ENCODE results near the gene SKAP1. TPM values are rescaled to one million over a fixed set of nuclear protein-coding genes. Genes with fewer than 3 reads are reported as not detected.
"Not testable (repeated sequence)": the region's sequence is repeated elsewhere in the genome, so short reads cannot be mapped to it uniquely, and the experiment has no call there.

SKAP1 gene
- polyA plus RNA-seq, 10 donors, result 0.34 to 5.4 (median 0.46) TPM; not detected in 2

GRCh38 chr17:48449335-48449734, 19.3 kb upstream of the SKAP1 start:
- DNase-seq, result not testable (repeated sequence)

- no peak for DNase-seq
Measured at GRCh38 chr17:48445248-48445620, 15.2 kb upstream of the SKAP1 start.

GRCh38 chr17:48444516-48445247, 14.7 kb upstream of the SKAP1 start:
- DNase-seq, result no peak

- DNase-seq, result no peak
Measured at GRCh38 chr17:48443712-48444111, 13.7 kb upstream of the SKAP1 start.

GRCh38 chr17:48442819-48443218, 12.8 kb upstream of the SKAP1 start:
- no peak for DNase-seq

GRCh38 chr17:48441862-48442261, 11.8 kb upstream of the SKAP1 start:
- DNase-seq, result no peak

GRCh38 chr17:48441231-48441711, 11.3 kb upstream of the SKAP1 start:
- no peak for DNase-seq

GRCh38 chr17:48440669-48441068, 10.7 kb upstream of the SKAP1 start:
- no peak for DNase-seq

- DNase-seq, result no peak
Measured at GRCh38 chr17:48439875-48440505, 10.0 kb upstream of the SKAP1 start.

- no peak for DNase-seq
Measured at GRCh38 chr17:48439110-48439850, 9.3 kb upstream of the SKAP1 start.

- DNase-seq, result no peak
Measured at GRCh38 chr17:48438516-48439061, 8.6 kb upstream of the SKAP1 start.

GRCh38 chr17:48433896-48434295, 3.9 kb upstream of the SKAP1 start:
- DNase-seq, result no peak

- no peak for DNase-seq
Measured at GRCh38 chr17:48432820-48433775, 3.1 kb upstream of the SKAP1 start.

- no peak for DNase-seq
Measured at GRCh38 chr17:48429156-48429555, 858 bp downstream of the SKAP1 start.

- DNase-seq, result no peak
Measured at GRCh38 chr17:48427598-48427997, 2.4 kb downstream of the SKAP1 start.

GRCh38 chr17:48426761-48427500, 3.1 kb downstream of the SKAP1 start:
- no peak for DNase-seq

GRCh38 chr17:48426019-48426665, 3.9 kb downstream of the SKAP1 start:
- DNase-seq, result no peak

- not testable (repeated sequence) for DNase-seq
Measured at GRCh38 chr17:48422060-48422459, 8.0 kb downstream of the SKAP1 start.

GRCh38 chr17:48420823-48421222, 9.2 kb downstream of the SKAP1 start:
- DNase-seq, result no peak

- no peak for DNase-seq
Measured at GRCh38 chr17:48416971-48417370, 13.0 kb downstream of the SKAP1 start.

Data from muscle of back (tissue), 11 donors.